ENCODE data around the gene NISCH. TPM values are rescaled to one million over a fixed set of nuclear protein-coding genes. Genes with fewer than 3 reads are reported as not detected.
A peak's percentile ranks its signal among the peaks of the same experiment; 100 is the strongest.

The NISCH gene
- total and polyA plus RNA-seq, 7 donors = 14.3 to 33.4 (median 23.6) TPM

- H3K4me3 ChIP-seq = no peak overlapping the region
- peaks cover 38% of the 10 kb centered on the region for H3K4me1 ChIP-seq
- no peak for TF ChIP-seq CTCF (IDR thresholded peaks at IDR 0.05)
- no peak for DNase-seq
- H3K27me3 ChIP-seq (ENCODE audit: insufficient read depth in 3 of 3, low read length in 2 of 3) = no peaks in the 10 kb centered on the region
- peaks cover 3 to 72% of the 10 kb centered on the region in 2 donors for H3K36me3 ChIP-seq (ENCODE audit: insufficient read depth in 1 of 2, low read depth in 1 of 2)
- intact Hi-C loops (cut with DNase I) = loop anchor here (5.0 kb wide), 3 partner anchors 60 to 215 kb away; partner anchors contain the start of genes GNL3 (in 1 of the 2), NT5DC2 (in 1 of the 2), PBRM1 (in 1 of the 2) and UQCC5 (in 1 of the 2)
- 66 to 71% (median 67%) methylated on average over 14 of the region's 14 CpGs for WGBS, 3 donors
- H3K27ac ChIP-seq = peak overlapping the region; percentile 68
- H3K9me3 ChIP-seq = no peaks in the 10 kb centered on the region
- no peak for ATAC-seq
Observed at GRCh38 chr3:52472239-52473000, 17.0 kb downstream of the NISCH start.

GRCh38 chr3:52473026-52473425, 17.6 kb downstream of the NISCH start:
- no peak for ATAC-seq
- H3K36me3 ChIP-seq (ENCODE audit: insufficient read depth in 1 of 2, low read depth in 1 of 2) = peaks cover 6 to 77% of the 10 kb centered on the region in 2 donors

GRCh38 chr3:52477076-52477795, 21.8 kb downstream of the NISCH start:
- Histone ChIP-seq H3K9me3 (no peaks in the 10 kb centered on the region), H3K27ac (no peak overlapping the region), H3K36me3 (ENCODE audit: insufficient read depth in 1 of 2, low read depth in 1 of 2) (peaks cover 6 to 100% of the 10 kb centered on the region in 2 donors), H3K4me1 (peaks cover 4% of the 10 kb centered on the region), H3K27me3 (ENCODE audit: insufficient read depth in 3 of 3, low read length in 2 of 3) (no peaks in the 10 kb centered on the region), H3K4me3 (no peak overlapping the region)
- no peak for TF ChIP-seq CTCF (IDR thresholded peaks at IDR 0.05)
- intact Hi-C loops (cut with DNase I) = no loop called here
- ATAC-seq = no peak
- WGBS, 3 donors = 92 to 94% (median 93%) methylated on average over 16 of the region's 16 CpGs
- DNase-seq = peak in 1 of 2 donors; percentile 48

More at GRCh38 chr3:52473026-52473425, 17.6 kb downstream of the NISCH start:
- Histone ChIP-seq H3K27ac (no peak overlapping the region), H3K27me3 (ENCODE audit: insufficient read depth in 3 of 3, low read length in 2 of 3) (no peaks in the 10 kb centered on the region), H3K4me1 (peaks cover 31% of the 10 kb centered on the region), H3K4me3 (no peak overlapping the region), H3K9me3 (no peaks in the 10 kb centered on the region)
- intact Hi-C loops (cut with DNase I) = loop anchor here (5.0 kb wide), 3 partner anchors 59 to 214 kb away; partner anchors contain the start of genes GNL3 (in 1 of the 2), NT5DC2 (in 1 of the 2), PBRM1 (in 1 of the 2) and UQCC5 (in 1 of the 2)
- no peak for DNase-seq
- TF ChIP-seq CTCF (IDR thresholded peaks at IDR 0.05) = no peak
- WGBS, 3 donors = 82 to 87% (median 85%) methylated on average over 5 of the region's 5 CpGs

GRCh38 chr3:52477796-52478095, 22.3 kb downstream of the NISCH start:
- Histone ChIP-seq H3K9me3 (no peaks in the 10 kb centered on the region), H3K27ac (no peak overlapping the region), H3K27me3 (ENCODE audit: insufficient read depth in 3 of 3, low read length in 2 of 3) (no peaks in the 10 kb centered on the region), H3K4me3 (no peak overlapping the region), H3K4me1 (no peaks in the 10 kb centered on the region), H3K36me3 (ENCODE audit: insufficient read depth in 1 of 2, low read depth in 1 of 2) (peaks cover 6 to 100% of the 10 kb centered on the region in 2 donors)
- intact Hi-C loops (cut with DNase I) = no loop called here
- ATAC-seq (no peak), DNase-seq (no peak)
- TF ChIP-seq CTCF (IDR thresholded peaks at IDR 0.05) = no peak
- WGBS, 3 donors = 91 to 99% (median 95%) methylated on average over 6 of the region's 6 CpGs
